ENCODE measurements around the gene RTRAF.

GRCh38 chr14:52020161-52020714 is 30.9 kb downstream of the RTRAF start:
- TF ChIP-seq POLR2AphosphoS5 (IDR thresholded peaks at IDR 0.05; ENCODE audit: low read depth, low read length) (no peak), REST (IDR thresholded peaks at IDR 0.05; ENCODE audit: insufficient read depth in 1 of 2, low read depth in 2 of 2, low read length in 1 of 2) (no peak), CTCF (IDR thresholded peaks at IDR 0.05) (no peak), SIN3A (IDR thresholded peaks at IDR 0.05; ENCODE audit: borderline replicate concordance, insufficient read depth, low read depth, low read length) (no peak)
